SHP77 (cell line): ENCODE results near the gene MRGPRG.

Source experiments
- DNase-seq, 2 experiments: peaks; one replicate each; lab custom pipeline; 2025; lab: John Stamatoyannopoulos, UW

MRGPRG gene

GRCh38 chr11:3195251-3196160 lies 23.1 kb downstream of the MRGPRG start:
- peak in 1 of 2 experiments; percentile 15 for DNase-seq

DNA sequence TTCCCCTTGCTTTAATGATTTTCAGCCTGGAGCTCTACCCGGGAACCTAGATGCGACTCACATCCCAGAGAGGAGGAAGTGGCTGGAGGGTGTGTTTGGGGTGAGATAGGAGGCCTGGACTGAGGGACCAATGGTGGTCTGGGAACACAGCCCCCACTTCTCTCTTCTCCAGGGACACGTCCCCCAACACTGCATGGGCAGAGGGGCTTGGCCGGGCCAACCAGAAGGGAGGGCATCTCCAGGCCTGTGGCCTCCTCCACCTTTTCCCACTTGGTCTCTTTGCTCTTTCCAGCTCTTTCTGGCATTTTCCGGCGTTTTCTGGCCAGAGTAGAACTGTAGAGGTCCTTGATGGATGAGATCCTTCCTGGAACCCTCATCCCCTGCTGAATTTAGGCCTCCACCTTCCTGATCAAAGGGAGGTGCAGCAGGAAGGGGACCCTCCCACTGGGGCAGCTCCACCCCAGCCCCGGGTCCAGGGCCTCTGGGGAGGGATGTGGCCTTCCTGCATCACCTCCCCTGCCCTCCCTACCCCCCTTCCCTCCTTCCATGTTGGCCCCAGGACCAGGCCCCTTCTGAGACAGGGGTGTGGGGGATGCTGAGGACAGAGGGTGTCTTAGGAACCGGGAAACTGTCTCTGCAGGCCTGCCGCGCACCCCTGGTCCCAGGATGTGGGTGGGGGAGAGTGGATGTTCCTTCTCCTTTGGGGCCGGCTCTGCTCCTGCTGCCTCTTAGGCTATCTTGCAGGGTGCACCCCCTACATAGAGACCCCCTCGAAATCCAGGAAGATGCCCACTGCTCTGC lies 24.4 kb downstream of the MRGPRG start:
- DNase-seq = no peak

- no peak for DNase-seq
These were observed 25.1 kb downstream of the MRGPRG start for GRCh38 chr11:3193373-3194015.

DNA sequence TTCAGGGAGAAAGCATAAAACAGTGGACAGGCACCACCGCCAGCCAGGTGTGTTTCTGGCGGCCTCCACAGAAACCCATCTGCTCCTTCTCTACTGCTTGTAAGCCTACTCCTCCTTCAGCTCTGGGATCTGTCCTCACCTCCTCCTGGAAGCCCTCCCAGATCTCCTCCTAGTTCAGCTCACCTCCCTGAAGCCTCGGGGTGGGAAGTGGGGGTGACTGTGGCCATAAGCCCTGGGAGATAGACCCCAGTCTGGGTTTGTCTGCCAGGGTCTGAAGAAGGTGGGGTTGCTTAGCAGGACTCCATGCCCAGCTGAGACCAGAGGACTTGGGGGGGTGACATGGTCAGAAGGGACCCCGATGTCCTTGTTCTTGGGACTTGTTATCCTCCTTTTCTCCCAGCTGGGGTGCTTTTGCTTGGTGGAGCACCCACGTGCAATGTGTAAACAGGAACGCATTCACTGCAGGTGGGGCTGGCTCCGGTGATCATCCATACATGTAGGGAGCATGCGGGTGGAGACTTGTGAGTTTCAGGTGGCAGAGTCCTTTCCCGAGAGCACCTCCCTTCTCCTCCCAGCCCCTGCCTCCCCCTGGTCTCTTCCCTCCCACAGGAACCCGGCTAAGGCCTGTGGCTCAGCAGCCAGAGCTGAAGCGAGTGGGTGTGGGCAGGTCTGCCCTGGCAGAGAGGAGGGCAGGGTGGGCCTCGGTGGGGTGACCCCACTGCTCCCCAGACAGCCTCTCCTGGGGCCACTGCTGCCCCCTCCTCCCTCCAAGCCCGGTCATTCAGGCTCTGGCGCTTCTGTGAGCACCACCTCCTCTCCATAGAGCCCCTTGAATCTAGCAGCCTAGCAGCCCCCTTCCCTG lies 25.9 kb downstream of the MRGPRG start:
- no peak for DNase-seq

GRCh38 chr11:3191586-3192324 lies 26.9 kb downstream of the MRGPRG start:
- DNase-seq = no peak

DNA sequence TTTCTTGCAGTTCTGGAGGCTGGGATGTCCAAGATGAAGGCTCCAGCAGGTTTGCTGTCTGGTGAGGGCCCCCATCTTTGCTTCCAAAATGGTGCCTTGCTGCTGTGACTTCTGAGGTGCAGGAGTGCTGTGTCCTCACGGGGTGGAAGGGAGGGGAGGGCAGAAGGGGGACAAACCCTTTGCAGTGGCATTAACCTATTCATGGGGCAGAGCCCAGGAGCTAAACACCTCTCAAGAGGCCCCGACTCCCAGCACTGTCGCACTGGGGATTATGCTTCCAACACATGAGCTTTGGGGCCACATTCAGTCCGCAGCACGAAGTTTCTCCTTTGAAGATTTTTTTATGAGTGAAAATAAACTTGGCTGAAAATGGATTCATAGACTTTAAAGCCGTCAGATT lies 28.0 kb downstream of the MRGPRG start:
- no peak for DNase-seq

DNA sequence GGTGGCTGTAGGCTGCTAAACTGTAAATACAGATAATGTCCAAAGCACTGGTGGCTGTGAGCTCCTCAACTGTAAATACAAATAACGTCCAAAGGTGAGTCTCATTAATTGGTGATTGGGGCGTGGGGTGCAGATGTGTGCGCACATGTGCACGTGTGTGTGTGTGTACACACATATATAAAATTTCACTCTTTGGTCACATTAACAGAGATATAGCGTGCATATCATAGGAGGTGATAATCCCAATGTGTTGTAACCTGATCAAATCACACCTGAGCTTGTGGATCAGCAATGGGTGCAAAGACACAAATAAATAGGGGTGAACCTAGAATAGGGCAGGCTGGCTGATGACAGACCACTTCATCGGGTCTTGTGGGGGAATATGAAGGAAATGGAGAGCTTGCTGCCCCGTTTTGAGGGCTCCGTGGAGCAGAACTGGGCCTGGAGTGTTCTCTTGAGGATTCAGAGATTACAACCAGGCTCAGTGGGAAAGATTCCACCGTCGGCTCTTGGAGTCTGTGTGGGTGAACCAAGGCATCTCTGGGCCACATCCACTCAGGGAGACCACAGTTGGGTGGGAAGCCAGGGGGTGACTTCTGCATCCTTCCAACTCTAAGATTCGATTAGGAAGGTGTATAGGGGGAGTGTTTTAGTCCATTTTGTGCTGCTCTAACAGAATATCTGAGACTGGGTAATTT lies 28.6 kb downstream of the MRGPRG start:
- DNase-seq = no peak

- no peak for DNase-seq
These were observed 29.3 kb downstream of the MRGPRG start for GRCh38 chr11:3189196-3189843.

GRCh38 chr11:3188496-3189195 lies 30.0 kb downstream of the MRGPRG start:
- no peak for DNase-seq

DNA sequence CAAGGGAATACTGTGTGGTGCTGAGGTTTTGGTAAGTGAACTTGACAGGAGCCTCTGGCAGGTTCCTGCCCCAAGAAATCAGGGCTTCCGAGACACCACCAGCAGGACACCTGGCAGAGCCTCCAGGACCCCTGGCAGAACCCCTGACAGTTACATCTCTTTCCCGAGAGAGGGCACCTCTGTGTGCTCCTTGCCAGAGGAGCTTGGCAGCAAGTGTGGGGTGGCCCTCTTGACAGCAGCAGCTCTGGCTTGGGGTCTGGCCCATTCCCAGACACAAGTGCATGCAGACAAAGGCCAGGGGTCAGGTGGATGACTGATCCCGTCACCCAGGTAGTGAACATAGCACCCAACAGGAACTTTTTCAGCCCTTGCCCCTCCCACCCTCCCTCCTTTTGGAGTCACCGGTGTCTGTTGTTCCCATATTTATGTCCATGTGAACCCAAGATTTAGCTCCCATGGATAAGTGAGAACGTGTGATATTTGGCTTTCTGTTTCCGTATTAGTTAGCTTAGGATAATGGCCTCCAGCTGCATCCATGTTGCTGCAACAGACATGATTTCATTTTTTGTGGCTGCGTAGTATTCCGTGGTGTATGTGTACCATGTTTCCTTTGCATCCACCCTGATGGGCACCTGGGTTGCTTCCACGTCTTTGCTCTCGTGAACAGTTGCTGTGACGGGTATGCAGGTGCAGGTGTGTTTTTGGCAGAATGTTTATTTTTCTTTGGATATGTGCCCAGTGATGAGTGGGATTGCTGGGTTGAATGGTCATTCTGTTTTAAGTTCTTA lies 32.3 kb downstream of the MRGPRG start:
- no peak for DNase-seq

GRCh38 chr11:3184732-3185347 lies 33.8 kb downstream of the MRGPRG start:
- DNase-seq = no peak

DNA sequence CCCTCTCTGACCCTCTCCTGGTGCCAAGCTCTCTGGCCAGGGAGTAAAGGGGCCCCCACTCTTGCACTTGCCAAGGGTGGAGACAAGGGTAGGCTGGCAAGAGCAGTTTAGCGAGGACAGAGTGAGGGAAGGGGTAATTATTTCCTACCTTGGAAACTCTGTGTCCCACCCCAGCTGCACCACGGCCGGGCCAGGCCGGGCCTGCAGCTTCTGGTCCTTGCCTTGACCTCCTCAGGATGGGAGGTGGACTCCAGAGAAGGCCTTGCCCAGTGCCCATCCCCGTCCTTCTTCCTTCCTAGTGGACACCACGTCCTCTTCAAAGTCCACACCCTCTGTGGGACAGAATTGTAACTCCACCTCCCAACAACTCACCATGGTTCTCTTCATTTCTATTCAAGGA lies 35.1 kb downstream of the MRGPRG start:
- DNase-seq = no peak

GRCh38 chr11:3182462-3182852 lies 36.2 kb downstream of the MRGPRG start:
- DNase-seq = no peak

DNA sequence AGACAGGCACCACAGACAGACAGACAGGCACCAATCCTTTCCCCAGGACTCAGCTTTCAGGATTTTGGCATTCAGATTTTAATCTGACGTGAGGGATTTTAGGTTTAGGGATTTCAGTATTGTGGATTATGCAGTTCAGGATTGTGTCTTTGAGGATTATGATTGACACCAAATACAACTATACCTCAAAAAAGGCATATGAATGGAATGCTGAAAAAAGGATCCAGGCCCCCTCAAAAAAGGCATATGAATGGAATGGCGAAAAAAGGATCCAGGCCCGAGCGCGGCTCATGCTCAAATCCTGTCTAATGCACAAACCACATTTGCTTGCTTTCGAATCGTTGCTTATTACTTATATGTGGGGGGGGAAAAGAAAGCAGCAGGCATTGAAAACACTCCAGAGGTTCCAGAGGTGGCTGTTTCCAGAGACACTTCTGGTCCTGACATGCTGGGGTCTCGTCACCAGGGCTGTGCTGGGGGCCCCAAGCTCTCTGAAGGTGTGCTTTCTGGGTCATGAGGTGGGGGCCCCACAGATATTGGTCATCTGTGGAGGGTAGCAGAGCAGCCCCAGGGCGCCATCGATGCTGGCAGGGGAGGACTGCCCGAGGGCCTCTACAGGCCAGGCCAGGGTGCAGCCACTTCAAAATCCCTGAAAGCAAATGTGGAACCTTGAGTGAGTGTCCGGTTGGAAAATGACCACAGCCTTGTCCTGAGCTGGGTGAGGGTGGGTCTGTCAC lies 36.7 kb downstream of the MRGPRG start:
- no peak for DNase-seq

- no peak for DNase-seq
These were observed 37.7 kb downstream of the MRGPRG start for GRCh38 chr11:3180869-3181268.

GRCh38 chr11:3178349-3178748 lies 40.3 kb downstream of the MRGPRG start:
- DNase-seq = no peak

GRCh38 chr11:3177931-3178330 lies 40.7 kb downstream of the MRGPRG start:
- no peak for DNase-seq
